DLD1 (cell line): Measurements from ENCODE around the gene FXN.

ENCODE experiments used
- in situ Hi-C: cut with HindIII; loops from 2 replicates; pipeline ENCODE4 v1.10.0; 2017; ENCODE audit warnings: low sequenced_read_pairs

The FXN gene

DNA sequence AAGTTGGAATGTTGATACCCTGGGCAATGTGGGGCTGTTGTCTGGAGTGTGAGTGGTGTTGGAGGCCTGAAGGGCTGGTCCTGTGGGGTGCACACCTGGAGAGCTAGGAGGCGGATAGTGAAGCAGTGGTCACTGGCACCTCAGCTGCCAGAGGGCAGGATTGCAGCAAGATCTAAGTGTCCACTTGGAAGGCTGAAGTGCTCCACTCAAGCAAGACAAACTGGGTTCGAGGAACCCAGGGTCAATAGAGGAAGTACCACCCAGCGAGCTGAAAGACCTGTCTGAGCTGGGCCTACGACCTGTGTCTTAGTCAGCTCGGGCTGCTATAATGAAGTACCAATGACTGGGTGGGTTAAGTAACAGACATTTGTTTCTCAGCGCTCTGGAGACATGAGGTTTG lies 98.9 kb downstream of the FXN start:
- in situ Hi-C loops, result no loop called here

DNA sequence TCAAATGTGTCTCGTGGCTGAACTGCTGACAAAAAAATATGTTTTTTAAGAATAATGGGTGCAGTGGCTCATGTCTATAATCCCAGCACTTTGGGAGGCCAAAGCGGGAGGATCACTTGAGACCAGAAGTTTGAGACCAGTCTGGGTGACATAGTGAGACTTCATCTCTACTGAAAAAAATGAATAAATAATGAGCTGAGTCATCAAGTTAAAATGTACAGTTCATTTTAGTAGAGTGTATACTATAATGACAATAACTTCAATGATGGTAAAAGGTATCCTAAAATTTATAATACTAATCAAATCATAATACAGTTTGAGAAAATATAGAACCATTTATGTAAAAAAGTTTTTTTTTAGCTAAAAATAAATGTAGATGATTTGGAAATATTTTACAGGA lies 100.6 kb downstream of the FXN start:
- in situ Hi-C loops, result no loop called here

DNA sequence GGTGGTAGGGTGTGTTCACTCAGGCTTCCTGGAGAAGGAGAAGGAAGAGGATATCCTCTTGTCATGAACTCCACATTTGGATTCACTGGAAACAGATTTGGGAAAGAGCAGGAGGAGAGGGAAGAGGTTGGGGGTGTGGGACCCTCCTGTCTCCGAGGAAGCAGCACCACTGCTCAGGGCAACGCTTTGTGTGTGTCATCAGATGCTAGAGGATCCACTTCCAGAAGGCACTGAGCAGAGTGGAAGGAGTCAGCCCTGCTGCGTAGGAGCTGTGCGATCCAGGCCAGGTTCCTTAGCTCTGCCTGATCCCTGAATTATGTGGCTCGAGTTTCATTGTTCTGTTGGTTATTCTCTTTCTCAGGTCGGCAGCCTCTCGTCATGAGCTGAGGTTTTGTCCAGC lies 101.2 kb downstream of the FXN start:
- in situ Hi-C loops, result no loop called here

GRCh38 chr9:69137311-69137710 lies 101.8 kb downstream of the FXN start:
- in situ Hi-C loops, result no loop called here

GRCh38 chr9:69139596-69139995 lies 104.0 kb downstream of the FXN start:
- in situ Hi-C loops, result no loop called here

DNA sequence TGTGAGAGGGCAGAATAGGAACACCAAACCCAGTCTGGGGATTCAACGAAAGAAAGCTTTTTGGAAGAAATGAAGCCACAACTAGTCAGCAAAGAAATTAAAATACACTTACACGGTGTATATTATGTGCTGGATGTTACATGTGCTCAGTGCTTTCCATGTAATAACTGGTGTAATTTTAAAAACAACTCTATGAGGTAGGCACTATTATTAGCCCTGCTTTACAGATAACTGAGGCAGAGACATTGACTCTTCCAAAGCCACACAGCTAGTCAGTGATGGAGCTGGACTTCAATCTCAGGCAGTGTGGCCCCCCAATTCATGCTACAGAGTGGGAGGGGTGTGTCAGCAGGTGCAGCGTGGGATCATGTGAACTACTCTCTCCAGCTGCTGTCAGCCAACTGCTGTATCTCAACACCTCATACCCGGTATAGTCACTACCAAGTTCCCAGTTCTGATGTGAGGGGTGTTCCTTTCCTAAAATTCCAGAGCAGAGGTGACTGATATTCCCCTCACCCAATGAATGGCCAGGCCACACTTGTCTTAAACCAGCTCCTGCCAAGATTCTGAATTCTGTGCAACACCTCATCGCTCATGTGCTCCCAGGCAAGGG lies 104.7 kb downstream of the FXN start:
- in situ Hi-C loops, result no loop called here

DNA sequence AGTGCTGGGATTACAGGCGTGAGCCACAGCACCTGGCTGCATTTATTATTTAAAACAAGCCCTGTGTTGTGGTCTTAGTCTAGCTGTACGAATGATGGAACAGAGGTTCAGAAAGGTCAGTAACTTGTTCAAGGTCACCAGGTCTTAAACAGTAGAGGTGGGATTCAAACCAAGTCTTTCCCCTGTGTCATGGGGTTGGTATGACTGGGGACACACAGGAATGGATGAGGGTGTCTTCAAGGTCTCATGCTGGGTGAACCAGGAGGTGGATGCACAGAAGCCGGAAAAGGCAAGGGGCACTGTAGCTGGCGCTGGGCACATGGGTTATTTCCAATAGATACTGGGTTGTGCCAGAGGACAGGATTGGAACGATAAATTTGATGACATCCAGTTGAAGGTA lies 106.3 kb downstream of the FXN start:
- in situ Hi-C loops, result no loop called here

DNA sequence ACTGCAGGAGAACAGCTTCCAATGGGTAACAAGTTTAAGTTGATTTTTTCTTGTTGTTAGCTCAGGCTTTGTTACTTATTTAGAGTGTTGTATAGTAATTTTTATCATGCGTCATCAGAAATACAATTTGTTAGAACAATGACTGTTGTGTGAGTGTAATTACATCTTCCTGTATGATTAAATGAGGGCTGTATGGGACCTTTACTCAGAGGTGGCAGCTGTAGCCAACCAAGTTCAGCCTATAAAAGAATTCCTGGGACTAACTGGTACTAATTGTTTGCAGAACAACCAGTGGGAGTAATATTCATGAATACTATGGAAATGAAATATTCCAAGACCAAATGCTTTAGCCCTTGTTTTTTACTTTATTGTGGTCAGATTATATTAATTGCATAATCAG lies 107.7 kb downstream of the FXN start:
- in situ Hi-C loops, result no loop called here

- in situ Hi-C loops, result no loop called here
These were observed 109.7 kb downstream of the FXN start for GRCh38 chr9:69145144-69145715.

DNA sequence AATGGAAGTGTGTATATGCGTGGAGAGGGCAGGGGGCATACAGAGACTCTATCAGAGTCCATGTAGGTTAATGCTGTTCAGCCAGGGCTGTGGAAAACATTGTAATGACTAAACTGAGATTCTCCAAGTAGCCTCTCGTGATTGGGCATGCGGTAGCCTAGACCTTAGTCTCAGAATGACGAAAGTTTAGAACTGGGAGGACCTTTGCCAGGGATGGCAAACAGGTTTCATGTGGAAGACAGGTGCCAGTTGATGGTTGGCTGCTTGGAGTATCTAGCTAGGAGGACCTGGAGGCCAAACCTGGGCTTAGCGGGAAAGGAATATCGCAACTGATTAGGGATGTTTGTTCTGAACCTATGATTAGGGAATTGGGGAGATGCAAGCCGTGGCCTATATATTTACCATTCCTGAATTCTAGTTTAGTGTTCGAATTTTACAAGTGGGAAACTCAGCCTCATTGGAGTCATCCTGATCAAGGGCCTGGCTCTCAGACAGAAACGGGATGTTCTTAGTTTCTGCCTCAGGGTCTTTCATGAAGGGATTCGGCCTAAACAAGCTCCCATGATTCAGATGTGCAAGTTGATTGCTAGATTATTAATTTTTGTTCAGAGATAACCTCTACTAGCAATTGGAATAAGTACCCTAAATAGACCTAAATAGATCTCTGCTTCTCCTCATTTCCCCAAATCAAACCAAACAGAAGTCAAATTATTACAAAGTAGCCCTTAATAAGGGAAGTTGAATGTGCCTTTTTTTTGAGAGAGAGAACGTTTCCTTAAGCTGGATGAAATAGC lies 111.7 kb downstream of the FXN start:
- in situ Hi-C loops, result no loop called here

- in situ Hi-C loops, result no loop called here
These were observed 113.8 kb downstream of the FXN start for GRCh38 chr9:69149321-69149807.
